Gastrocnemius medialis (tissue), 4 donors: ENCODE results near the gene MYOCOS. TPM values are rescaled to one million over a fixed set of nuclear protein-coding genes. Genes with fewer than 3 reads are reported as not detected.

ENCODE experiments used
- ATAC-seq, 2 donors: fragments of 150-250 bp; one replicate each; pipeline ENCODE4 v1.9.1; 2016
- DNase-seq, 2 donors: peaks; one replicate each; pipeline ENCODE4 v3.0.0-alpha.2; 2019
- H3K27ac ChIP-seq, 4 donors: fragments of 200-600 bp; sonication (generic); 1 replicate in 1 of 4; 2 replicates in 3 of 4; pipeline ENCODE4 v1.5.1; 2016 to 2018; ENCODE audit warnings: mild to moderate bottlenecking in 2 of 4, moderate library complexity in 1 of 4
- H3K27me3 ChIP-seq, 3 donors: fragments of 200-600 bp; sonication (generic) in 2 of 3; 1 replicate in 1 of 3; 2 replicates in 2 of 3; pipeline versions ENCODE4 v1.5.1 to v1.6.0; 2016 to 2019; ENCODE audit warnings: mild to moderate bottlenecking in 1 of 3, moderate library complexity in 1 of 3
- H3K36me3 ChIP-seq, 2 donors: fragments of 200-600 bp; sonication (generic) in 1 of 2; one replicate each; pipeline ENCODE4 v1.5.1; 2017 to 2018
- H3K4me1 ChIP-seq, 2 donors: fragments of 200-600 bp; sonication (generic) in 1 of 2; one replicate each; pipeline ENCODE4 v1.5.1; 2016 to 2017; ENCODE audit warnings: mild to moderate bottlenecking in 2 of 2
- H3K4me3 ChIP-seq, 4 donors: fragments of 200-600 bp; sonication (generic) in 3 of 4; 1 replicate in 1 of 4; 2 replicates in 3 of 4; pipeline ENCODE4 v1.5.1; 2016 to 2019; ENCODE audit warnings: mild to moderate bottlenecking in 2 of 4
- H3K9me3 ChIP-seq, 3 donors: fragments of 200-600 bp; sonication (generic) in 2 of 3; 1 replicate in 1 of 3; 2 replicates in 2 of 3; pipeline ENCODE4 v1.5.1; 2016 to 2019
- CTCF ChIP-seq, 5 experiments: fragments of 450-650 bp in 3 of 5; fragments of 200-600 bp in 2 of 5; sonication (generic) in 2 of 5; IDR thresholded peaks in 4 of 5; conservative IDR thresholded peaks in 1 of 5; 1 replicate in 4 of 5; 2 replicates in 1 of 5; pipeline ENCODE4 v1.5.1; 2016 to 2019; ENCODE audit warnings: antibody characterized with exemption in 5 of 5, mild to moderate bottlenecking in 3 of 5, moderate library complexity in 3 of 5
- POLR2A ChIP-seq, 2 donors: fragments of 450-650 bp; IDR thresholded peaks; one replicate each; pipeline ENCODE4 v1.6.1; 2017; ENCODE audit warnings: antibody characterized with exemption in 2 of 2, mild to moderate bottlenecking in 2 of 2, moderate library complexity in 2 of 2
- in situ Hi-C, 4 donors: fragments of 200-750 bp; cut with MboI; loops; one replicate each; pipeline versions ENCODE4 v1.15.0 to v1.8.0; 2017; ENCODE audit warnings: low sequenced_read_pairs in 4 of 4
- intact Hi-C: fragments of 100-400 bp; cut with DNase I; formaldehyde crosslinking; loops from one replicate; pipeline ENCODE4 v1.15.1; 2023; ENCODE audit warnings: low total_unique reads
- total RNA-seq, 4 donors: library from RNA; depleted of rRNA; stranded (reverse); fragments of >200 nt; gene quantifications; one replicate each; pipeline versions ENCODE4 v1.1.0 to v1.2.3, GENCODE V29; 2016

Gene MYOCOS
- total RNA-seq, 4 donors from 2014 or later = 0.20 TPM; not detected in 3

- intact Hi-C loops (loop anchor here (5.0 kb wide), 1 partner anchor 74 kb away; the partner anchor contains the start of gene VAMP4), in situ Hi-C loops (no loop called here)
- ATAC-seq (no peak), DNase-seq (no peak)
- Histone ChIP-seq H3K27me3 (no peaks in the 10 kb centered on the region), H3K36me3 (no peaks in the 10 kb centered on the region), H3K9me3 (no peaks in the 10 kb centered on the region), H3K27ac (no peak overlapping the region), H3K4me1 (peaks cover 16 to 30% of the 10 kb centered on the region in 2 donors), H3K4me3 (no peak overlapping the region)
- TF ChIP-seq POLR2A (IDR thresholded peaks at IDR 0.05) (no peak), CTCF (IDR thresholded peaks at IDR 0.05 in 4 of 5, conservative IDR thresholded peaks at IDR 0.05 in 1 of 5) (no peak)
Measured at GRCh38 chr1:171668372-171668771, 46.3 kb downstream of the MYOCOS start.

- Histone ChIP-seq H3K9me3 (no peaks in the 10 kb centered on the region), H3K36me3 (no peaks in the 10 kb centered on the region), H3K27ac (no peak overlapping the region), H3K27me3 (no peaks in the 10 kb centered on the region), H3K4me3 (no peak overlapping the region), H3K4me1 (peaks cover 17 to 19% of the 10 kb centered on the region in 2 donors)
- DNase-seq = no peak
- intact Hi-C loops = no loop called here
- in situ Hi-C loops = no loop called here
- TF ChIP-seq CTCF (IDR thresholded peaks at IDR 0.05 in 4 of 5, conservative IDR thresholded peaks at IDR 0.05 in 1 of 5) = no peak
- TF ChIP-seq POLR2A (IDR thresholded peaks at IDR 0.05) = no peak
- ATAC-seq = no peak
Measured at GRCh38 chr1:171670739-171671138, 48.7 kb downstream of the MYOCOS start.

- in situ Hi-C loops = no loop called here
- peaks cover 5 to 8% of the 10 kb centered on the region in 2 donors for H3K4me1 ChIP-seq
- H3K27me3 ChIP-seq = no peaks in the 10 kb centered on the region
- TF ChIP-seq POLR2A (IDR thresholded peaks at IDR 0.05) = no peak
- TF ChIP-seq CTCF (IDR thresholded peaks at IDR 0.05 in 4 of 5, conservative IDR thresholded peaks at IDR 0.05 in 1 of 5) = no peak
- ATAC-seq (no peak), DNase-seq (no peak)
- no peaks in the 10 kb centered on the region for H3K9me3 ChIP-seq
- peak overlapping the region in 3 of 4 donors; percentile 12 to 55 (median 35) for H3K27ac ChIP-seq
- intact Hi-C loops = no loop called here
- H3K36me3 ChIP-seq = no peaks in the 10 kb centered on the region
- H3K4me3 ChIP-seq = no peak overlapping the region
Measured at GRCh38 chr1:171674431-171675405, 52.7 kb downstream of the MYOCOS start.

Other genes starting within 250 kb of the MYOCOS start
- 10 to 100 TPM; 40.9 to 45.7 (median 42.0) TPM for gene PRRC2C, start 136.7 kb upstream of the MYOCOS start, total RNA-seq
- gene MYOC, start 30.4 kb downstream of the MYOCOS start, total RNA-seq = 10 to 100 TPM in 2 of 4 donors, 1 to 10 TPM in 2; 5.0 to 17.4 (median 8.6) TPM
- gene VAMP4, start 119.8 kb downstream of the MYOCOS start, total RNA-seq = 10 to 100 TPM in 1 of 4 donors, 1 to 10 TPM in 3; 4.6 to 11.1 (median 5.0) TPM
- gene METTL13, start 159.4 kb downstream of the MYOCOS start, total RNA-seq = 10 to 100 TPM; 18.6 to 32.8 (median 23.5) TPM
- gene DNM3, start 219.3 kb downstream of the MYOCOS start, total RNA-seq = 1 to 10 TPM in 3 of 4 donors, under 1 TPM in 1; 0.35 to 1.6 (median 1.1) TPM